GM18498 (cell line): ENCODE measurements around the gene DPF1.
A peak's percentile ranks its signal among the peaks of the same experiment; 100 is the strongest.
"Not testable (repeated sequence)": the region's sequence is repeated elsewhere in the genome, so short reads cannot be mapped to it uniquely, and the experiment has no call there.

Source experiments
- ATAC-seq: cut with Tn5 transposase; IDR thresholded peaks from one replicate; pipeline ENCODE4 v1.9.1; 2021; ENCODE audit warnings: mild to moderate bottlenecking, moderate library complexity; ENCODE audit not compliant: unreplicated experiment

Gene DPF1

DNA sequence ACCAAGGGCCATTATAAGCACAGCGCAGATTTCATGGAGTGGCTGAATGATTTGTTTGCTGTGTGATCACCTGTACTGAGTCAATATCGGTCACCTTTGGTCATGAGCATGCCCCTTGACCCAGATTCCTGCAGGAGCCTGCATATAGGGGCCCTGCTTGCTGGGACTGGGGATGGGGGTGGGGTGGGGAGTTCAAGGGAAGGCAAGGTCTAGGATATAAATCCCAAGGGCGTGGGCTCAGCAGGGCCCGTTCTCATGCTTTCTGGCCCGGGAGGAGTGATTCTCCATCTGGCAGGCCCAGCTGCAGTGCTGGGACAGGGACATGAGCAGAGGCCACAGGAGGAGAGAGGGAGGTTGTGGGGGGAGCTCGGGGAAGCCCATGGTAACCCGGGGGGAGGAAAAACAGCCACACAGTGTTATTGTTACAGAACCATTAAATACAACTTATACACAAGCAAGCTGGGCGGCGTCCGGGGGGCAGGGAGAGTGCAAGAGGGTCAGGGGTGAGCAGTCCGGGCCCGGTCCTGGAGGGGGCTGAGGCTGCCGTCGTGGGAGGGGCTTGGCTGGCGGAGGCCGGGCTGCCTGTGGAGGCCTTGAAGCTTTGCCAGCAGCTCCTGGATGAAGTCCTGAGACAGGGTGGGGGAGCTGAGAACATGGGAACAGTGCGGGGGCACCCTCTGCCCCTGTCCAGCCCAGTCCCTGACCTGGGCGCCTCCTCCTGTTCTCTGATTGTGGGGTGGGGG, 27.0 kb upstream of the DPF1 start:
- no peak for ATAC-seq

- no peak for ATAC-seq
Observed at GRCh38 chr19:38250428-38250820, 26.4 kb upstream of the DPF1 start.

DNA sequence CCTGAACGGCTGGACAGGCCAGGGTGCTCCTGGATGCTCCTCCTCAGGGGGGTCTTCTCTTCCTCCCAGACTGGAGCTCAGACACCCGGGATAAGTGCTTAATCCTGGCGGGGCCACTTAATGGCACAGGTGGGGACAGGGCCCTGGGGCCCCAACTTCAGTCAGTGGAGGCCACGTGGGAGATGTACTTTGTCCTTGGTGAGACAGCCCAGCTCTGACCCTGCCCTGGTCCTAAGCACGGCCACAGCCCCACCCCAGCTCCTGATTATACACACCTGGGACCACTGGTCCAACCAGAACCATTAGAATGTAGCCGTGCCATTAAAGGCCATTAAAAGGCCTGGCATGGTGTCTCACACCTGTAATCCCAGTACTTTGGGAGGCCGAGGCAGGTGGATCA, 24.4 kb upstream of the DPF1 start:
- ATAC-seq, result no peak

DNA sequence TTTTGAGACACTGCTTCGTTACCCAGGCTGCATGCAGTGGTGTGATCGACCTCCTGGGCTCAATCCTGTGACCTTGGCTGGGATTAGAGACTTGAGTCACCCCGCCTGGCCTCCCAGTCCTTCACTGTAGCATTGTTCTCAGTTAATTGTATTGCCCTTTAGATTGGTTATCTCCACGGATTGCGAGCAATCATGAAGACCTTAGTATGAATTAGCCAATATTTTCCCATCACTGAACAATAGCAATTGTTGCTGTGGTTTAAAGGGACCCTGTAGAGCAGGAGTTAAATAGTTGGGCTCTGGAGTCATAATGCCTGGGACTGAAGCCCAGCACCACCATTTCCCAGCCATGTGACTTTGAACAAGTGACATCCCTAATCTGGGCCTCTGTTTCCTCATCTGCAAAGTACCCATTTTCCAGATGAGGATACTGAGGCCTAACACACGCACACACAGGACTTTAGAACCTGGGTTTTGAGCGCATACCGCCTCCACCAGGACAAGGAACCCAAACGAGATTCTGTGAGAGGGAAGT, 23.8 kb upstream of the DPF1 start:
- no peak for ATAC-seq

DNA sequence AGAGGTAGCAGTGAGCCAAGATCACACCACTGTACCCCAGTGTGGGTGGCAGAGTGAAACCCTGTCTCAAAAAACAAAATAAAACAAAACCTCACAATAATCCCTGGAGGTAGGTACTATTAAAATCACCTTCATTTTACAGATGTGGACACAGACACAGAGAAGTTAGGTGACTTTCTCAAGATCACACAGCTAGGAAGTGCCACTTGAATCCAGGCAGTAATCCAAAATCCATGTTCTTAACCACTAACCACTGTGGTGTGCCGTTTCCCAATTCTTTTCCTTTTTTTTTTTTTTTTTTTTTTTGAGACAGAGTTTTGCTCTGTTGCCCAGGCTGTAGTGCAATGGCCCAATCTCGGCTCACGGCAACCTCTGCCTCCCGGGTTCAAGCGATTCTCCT, 23.1 kb upstream of the DPF1 start:
- no peak for ATAC-seq

DNA sequence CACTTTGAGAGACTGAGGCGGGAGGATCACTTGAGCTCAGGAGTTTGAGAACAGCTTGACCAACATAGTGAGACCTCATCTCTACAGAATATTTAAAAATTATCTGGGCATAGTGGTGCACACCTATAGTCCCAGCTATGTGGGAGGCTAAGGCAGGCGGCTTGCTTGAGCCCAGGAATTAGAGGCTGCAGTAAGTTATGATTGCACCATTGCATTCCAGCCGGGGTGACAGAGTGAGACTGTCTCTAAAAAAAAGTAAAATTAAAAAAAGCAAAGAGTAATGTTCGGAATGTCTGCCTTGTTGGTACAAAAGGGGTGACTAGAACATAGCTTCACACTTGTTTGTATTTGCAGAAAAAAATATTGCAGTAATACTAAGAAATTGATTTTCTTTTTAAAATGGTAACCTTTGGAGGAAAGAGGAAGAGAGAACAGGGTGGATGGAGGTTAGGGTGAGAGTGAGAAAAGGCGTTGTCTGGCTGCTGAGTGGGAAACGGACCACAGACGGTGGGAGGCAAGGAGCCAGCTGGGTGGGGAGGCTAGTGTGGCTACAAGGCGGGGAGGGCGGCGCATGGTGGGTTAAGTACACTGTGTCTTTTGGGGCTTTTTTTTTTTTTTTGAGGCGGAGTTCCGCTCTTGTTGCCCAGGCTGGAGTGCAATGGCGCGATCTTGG, 21.9 kb upstream of the DPF1 start:
- no peak for ATAC-seq

- no peak for ATAC-seq
Observed at GRCh38 chr19:38243279-38243673, 19.3 kb upstream of the DPF1 start.

DNA sequence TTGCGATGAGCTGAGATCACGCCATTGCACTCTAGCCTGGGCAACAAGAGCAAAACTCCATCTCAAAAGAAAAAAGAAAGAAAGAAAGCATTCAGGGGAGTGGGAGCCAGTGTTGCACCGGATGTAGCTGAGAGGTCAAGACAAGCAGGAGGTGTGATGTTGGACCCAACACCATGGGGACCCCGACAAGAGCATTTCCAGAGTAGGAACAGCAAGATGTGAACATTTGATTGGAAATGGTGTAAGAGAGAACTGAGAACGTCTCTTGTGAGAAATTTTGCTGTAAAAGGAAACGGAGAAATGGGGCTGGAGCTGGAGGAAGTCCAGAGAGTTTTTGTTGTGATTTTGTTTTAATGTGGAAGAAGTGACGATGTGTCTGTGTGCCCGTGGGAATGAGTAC, 15.8 kb upstream of the DPF1 start:
- ATAC-seq, result no peak

- ATAC-seq, result no peak
Observed at GRCh38 chr19:38234615-38235014, 10.6 kb upstream of the DPF1 start.

- no peak for ATAC-seq
Observed at GRCh38 chr19:38233740-38234251, 9.8 kb upstream of the DPF1 start.

DNA sequence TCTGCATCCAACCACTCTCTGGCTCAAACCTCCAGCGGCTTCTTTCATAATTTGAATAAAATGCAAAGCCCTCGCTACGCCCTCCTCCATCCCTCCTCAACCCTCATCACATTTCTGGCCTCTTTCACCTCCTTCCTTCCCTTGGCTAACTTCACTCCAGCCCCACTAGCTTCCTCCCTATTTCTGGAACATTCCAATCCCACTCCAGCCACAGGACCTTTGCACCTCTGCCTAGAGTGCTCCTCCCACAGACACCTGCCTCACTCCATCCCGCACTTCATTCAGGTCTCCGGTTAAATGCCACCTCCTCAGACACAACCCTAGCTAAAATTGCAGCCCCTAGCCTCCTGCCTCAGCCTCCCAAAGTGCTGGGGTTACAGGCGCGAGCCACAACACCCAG, 7.9 kb upstream of the DPF1 start:
- no peak for ATAC-seq

GRCh38 chr19:38230506-38231133, 6.6 kb upstream of the DPF1 start:
- ATAC-seq, result not testable (repeated sequence)

DNA sequence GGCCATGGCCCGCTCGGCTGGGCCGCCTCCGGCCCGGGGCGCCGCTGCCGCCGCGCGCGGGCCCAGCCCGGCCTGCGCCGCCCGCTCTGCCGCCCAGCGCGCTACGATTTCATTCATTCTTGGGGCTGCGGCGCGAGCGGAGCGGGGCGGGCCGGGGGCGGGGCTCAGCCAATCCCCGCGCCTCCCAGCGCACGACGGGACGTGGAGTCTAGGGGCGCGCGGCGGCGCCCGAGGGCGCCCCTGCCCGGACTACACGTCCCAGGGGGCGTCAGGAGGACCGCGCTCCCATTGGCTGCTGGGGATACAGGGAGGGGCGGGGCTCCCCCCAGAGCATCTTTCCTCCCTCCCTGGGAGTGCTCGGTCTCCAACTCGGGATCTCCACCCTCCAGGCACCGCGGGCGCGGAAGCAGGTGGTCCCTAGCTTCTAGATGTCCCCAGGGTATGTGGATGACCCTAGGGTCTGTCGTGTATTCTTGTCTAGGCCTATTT, 5.6 kb upstream of the DPF1 start:
- ATAC-seq, result peak; percentile 66

GRCh38 chr19:38228491-38229439, 4.7 kb upstream of the DPF1 start:
- ATAC-seq, result no peak

DNA sequence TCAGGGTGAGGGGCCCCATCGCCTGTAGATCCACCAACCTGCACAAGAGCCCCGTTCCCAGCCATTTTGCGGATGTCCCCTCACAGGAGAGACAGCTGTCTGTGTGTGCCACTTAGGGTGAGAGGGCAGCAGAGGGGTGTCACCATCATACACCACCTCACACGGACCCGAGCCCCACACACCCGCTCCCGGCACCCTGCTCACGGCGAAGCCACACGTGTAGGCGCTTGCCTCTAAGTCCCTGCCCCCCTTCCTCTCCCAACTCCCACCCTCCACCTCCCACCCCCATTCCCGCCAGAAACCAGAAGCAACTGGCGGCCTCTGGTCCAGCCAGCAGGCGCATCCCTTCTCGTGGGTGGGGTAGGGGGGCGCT, 4.0 kb upstream of the DPF1 start:
- no peak for ATAC-seq

DNA sequence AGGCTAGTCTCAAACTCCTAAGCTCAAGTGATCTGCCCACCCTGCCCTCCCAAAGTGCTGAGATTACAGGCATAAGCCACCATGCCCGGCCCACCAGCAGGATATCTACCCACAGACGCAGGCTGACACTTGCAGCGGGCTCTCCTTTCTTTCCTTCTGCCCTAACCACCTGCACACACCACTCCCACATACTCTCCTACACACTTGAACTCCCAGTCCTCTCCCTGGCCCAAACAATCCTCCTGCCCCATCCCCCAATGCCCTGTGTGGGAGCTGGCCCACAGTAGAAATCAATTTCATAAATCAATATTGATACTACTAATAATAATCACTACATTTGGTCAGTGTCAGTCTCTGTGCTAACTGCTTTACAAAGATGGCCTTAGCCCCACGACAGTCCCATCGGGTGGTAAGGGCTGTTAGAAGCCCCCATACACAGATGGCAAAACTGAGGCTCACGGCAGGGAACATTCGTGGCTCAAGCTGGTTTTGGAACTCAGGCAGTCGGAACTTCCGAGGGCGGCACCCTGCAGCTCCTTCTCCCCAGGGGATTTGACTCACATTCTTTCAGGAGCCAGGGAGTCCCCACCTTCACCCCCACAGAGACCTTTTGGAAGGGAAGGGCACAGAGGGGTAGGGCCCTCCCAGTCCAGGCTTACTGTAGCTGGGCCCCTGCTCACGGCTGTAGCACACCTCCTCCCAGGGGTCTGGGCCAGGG, 3.4 kb upstream of the DPF1 start:
- ATAC-seq, result no peak

DNA sequence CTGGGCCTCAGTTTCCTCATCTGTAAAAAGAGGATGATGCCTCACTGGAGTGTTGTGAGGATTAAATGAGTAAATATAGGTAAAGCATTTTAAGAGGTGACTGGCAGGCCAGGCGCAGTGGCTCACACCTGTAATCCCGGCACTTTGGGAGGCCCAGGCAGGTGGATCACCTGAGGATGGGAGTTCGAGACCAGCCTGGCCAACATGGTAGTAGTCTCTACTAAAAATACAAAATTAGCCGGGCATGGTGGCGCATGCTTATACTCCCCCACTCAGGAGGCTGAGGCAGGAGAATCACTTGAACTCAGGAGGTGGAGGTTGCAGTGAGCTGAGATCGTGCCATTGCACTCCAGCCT, 819 bp upstream of the DPF1 start:
- not testable (repeated sequence) for ATAC-seq

GRCh38 chr19:38223617-38224013, 407 bp downstream of the DPF1 start:
- no peak for ATAC-seq

DNA sequence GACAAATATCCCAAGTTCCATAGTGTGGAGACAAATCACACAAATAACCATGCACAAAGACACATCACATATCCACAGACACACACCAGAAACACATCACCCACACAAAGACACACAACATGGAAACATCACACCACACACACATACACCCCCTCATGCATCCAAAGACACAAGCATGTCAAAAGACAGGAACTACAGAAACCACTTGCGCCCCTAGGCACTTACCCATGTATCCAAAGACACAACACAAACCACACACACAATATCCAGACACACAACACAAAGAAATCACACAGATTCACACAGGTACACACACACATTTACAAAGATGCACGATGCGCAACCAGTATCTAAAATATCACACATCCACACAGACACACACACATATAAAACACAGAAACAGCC, 901 bp downstream of the DPF1 start:
- no peak for ATAC-seq
